Mucosa of descending colon (tissue), 3 donors: ENCODE results near the gene AHCYL2. TPM values are rescaled to one million over a fixed set of nuclear protein-coding genes. Genes with fewer than 3 reads are reported as not detected.

Source experiments
- total RNA-seq, 3 donors: library from RNA; stranded (reverse); fragmentation: NEBNext Ultra II Directional in 2 of 3; extraction: Animal tissue kit (Norgen Biotek cat#: 25700) in 2 of 3; gene quantifications; one replicate each; pipeline versions ENCODE4 v1.2.1 to v1.2.4, GENCODE V29; 2021 to 2023
- donor health status: DM: no; HTN: no; CAD: no; lungs with moderate emphysema.
- donor health status: DM: no; HTN: no; CAD: no.
- donor health status: DM: no; HTN: yes; CAD: no.

Gene AHCYL2
- total RNA-seq, 3 donors from 2014 or later = 215 to 717 (median 467) TPM

Other genes with a start within 250 kb of the AHCYL2 start
- gene TNPO3, start 169.9 kb upstream of the AHCYL2 start, total RNA-seq = 10 to 100 TPM; 36.0 to 43.6 (median 38.7) TPM
- 10 to 100 TPM in 1 of 3 donors, 1 to 10 TPM in 2; 9.8 to 15.1 (median 10.0) TPM for gene TSPAN33, start 80.3 kb upstream of the AHCYL2 start, total RNA-seq
- gene SMO, start 36.4 kb upstream of the AHCYL2 start, total RNA-seq = 10 to 100 TPM in 1 of 3 donors, 1 to 10 TPM in 2; 2.1 to 11.2 (median 2.2) TPM
- gene STRIP2, start 209.4 kb downstream of the AHCYL2 start, total RNA-seq = 1 to 10 TPM in 2 of 3 donors, under 1 TPM in 1; 0.09 to 1.3 (median 1.3) TPM